Posterior vena cava (tissue), 2 donors: ENCODE results near the gene ETV3L. TPM values are rescaled to one million over a fixed set of nuclear protein-coding genes. Genes with fewer than 3 reads are reported as not detected.
"Not testable (repeated sequence)": the region's sequence is repeated elsewhere in the genome, so short reads cannot be mapped to it uniquely, and the experiment has no call there.

Experiments used
- DNase-seq: peaks from one replicate; pipeline ENCODE4 v3.0.0-alpha.2; 2020; ENCODE audit warnings: low spot score
- intact Hi-C, 2 donors: fragments of 100-400 bp; cut with DNase I; formaldehyde crosslinking; loops; one replicate each; pipeline versions ENCODE4 v1.14.1 to v1.14.2; 2022 to 2023
- total RNA-seq, 2 donors: library from RNA; stranded (reverse); fragmentation: NEBNext Ultra II Directional; extraction: Animal tissue kit (Norgen Biotek cat#: 25700); gene quantifications; one replicate each; pipeline ENCODE4 v1.2.1, GENCODE V29; 2021
- donor health status: DM: yes; HTN: yes; CAD: no.
- donor health status: DM: yes; HTN: yes; CAD: no.

The ETV3L gene
- total RNA-seq, 2 donors from 2014 or later: not detected

- DNase-seq: peak; percentile 34
- intact Hi-C loops: loop anchor here (2.0 to 10.0 kb wide), 4 partner anchors 38 to 395 kb away; no protein-coding TSS in a partner anchor
Measured at GRCh38 chr1:157089789-157090188, 9.8 kb downstream of the ETV3L start.

GRCh38 chr1:157088607-157089006, 11.0 kb downstream of the ETV3L start:
- intact Hi-C loops: loop anchor here in 1 of 2 donors (10.0 kb wide), 1 partner anchor 396 kb away; no protein-coding TSS in a partner anchor
- DNase-seq: no peak

- no peak for DNase-seq
- intact Hi-C loops: loop anchor here in 1 of 2 donors (10.0 kb wide), 1 partner anchor 398 kb away; no protein-coding TSS in a partner anchor
Measured at GRCh38 chr1:157087030-157087429, 12.6 kb downstream of the ETV3L start.

- peak; percentile 15 for DNase-seq
- intact Hi-C loops: loop anchor here in 1 of 2 donors (10.0 kb wide), 1 partner anchor 399 kb away; no protein-coding TSS in a partner anchor
Measured at GRCh38 chr1:157086299-157086698, 13.3 kb downstream of the ETV3L start.

GRCh38 chr1:157085421-157085820, 14.2 kb downstream of the ETV3L start:
- intact Hi-C loops: loop anchor here in 1 of 2 donors (10.0 kb wide), 1 partner anchor 399 kb away; no protein-coding TSS in a partner anchor
- DNase-seq: peak; percentile 31

GRCh38 chr1:157084720-157085119, 14.9 kb downstream of the ETV3L start:
- intact Hi-C loops: loop anchor here in 1 of 2 donors (10.0 kb wide), 1 partner anchor 400 kb away; no protein-coding TSS in a partner anchor
- DNase-seq: peak; percentile 45

GRCh38 chr1:157081707-157082106, 17.9 kb downstream of the ETV3L start:
- DNase-seq: no peak
- intact Hi-C loops: loop anchor here in 1 of 2 donors (10.0 kb wide), 1 partner anchor 403 kb away; no protein-coding TSS in a partner anchor

GRCh38 chr1:157080714-157081113, 18.9 kb downstream of the ETV3L start:
- DNase-seq: no peak
- intact Hi-C loops: loop anchor here in 1 of 2 donors (10.0 kb wide), 1 partner anchor 404 kb away; no protein-coding TSS in a partner anchor

- no peak for DNase-seq
- intact Hi-C loops: no loop called here
Measured at GRCh38 chr1:157077394-157077793, 22.2 kb downstream of the ETV3L start.

GRCh38 chr1:157073944-157074685, 25.5 kb downstream of the ETV3L start:
- intact Hi-C loops: no loop called here
- peak; percentile 89 for DNase-seq

GRCh38 chr1:157069601-157070000, 30.0 kb downstream of the ETV3L start:
- no peak for DNase-seq
- intact Hi-C loops: no loop called here

GRCh38 chr1:157059241-157059640, 40.4 kb downstream of the ETV3L start:
- intact Hi-C loops, DNase-seq: not testable (repeated sequence)

GRCh38 chr1:157056269-157056668, 43.3 kb downstream of the ETV3L start:
- intact Hi-C loops: no loop called here
- DNase-seq: no peak

GRCh38 chr1:157055729-157056128, 43.9 kb downstream of the ETV3L start:
- intact Hi-C loops, DNase-seq: not testable (repeated sequence)

GRCh38 chr1:157050836-157051235, 48.8 kb downstream of the ETV3L start:
- no peak for DNase-seq
- intact Hi-C loops: no loop called here

- intact Hi-C loops: no loop called here
- DNase-seq: no peak
Measured at GRCh38 chr1:157047062-157047410, 52.6 kb downstream of the ETV3L start.

GRCh38 chr1:157045250-157046218, 54.1 kb downstream of the ETV3L start, which contains the start of gene ARHGEF11:
Gene ARHGEF11 (minus strand): TSS chr1:157045742. CDS start chr1:157044330, 1,412 bp downstream.
- DNase-seq: peak; percentile 96
- intact Hi-C loops: no loop called here

GRCh38 chr1:157044326-157044725, 55.3 kb downstream of the ETV3L start:
- intact Hi-C loops: no loop called here
- DNase-seq: no peak

GRCh38 chr1:157043685-157044084, 55.9 kb downstream of the ETV3L start:
- no peak for DNase-seq
- intact Hi-C loops: no loop called here
